Hematopoietic multipotent progenitor cell treated with erythropoietin and hydrocortisone succinate and interleukin-3 and kit ligand, for 6 days (in vitro differentiated cells): Measurements from ENCODE around the gene MYO5B.
A peak's percentile ranks its signal among the peaks of the same experiment; 100 is the strongest.
"Not testable (repeated sequence)": the region's sequence is repeated elsewhere in the genome, so short reads cannot be mapped to it uniquely, and the experiment has no call there.

Experiments used
- DNase-seq: peaks from one replicate; pipeline ENCODE4 v3.0.0-alpha.2; 2015

Gene MYO5B

GRCh38 chr18:49814147-49814499 is 380.8 kb downstream of the MYO5B start:
- peak; percentile 67 for DNase-seq

GRCh38 chr18:49813319-49814146 is 381.4 kb downstream of the MYO5B start, which contains the start of gene ACAA2:
TSS of gene ACAA2 (minus strand) at chr18:49813533. CDS start at chr18:49813484, 49 bp downstream.
- DNase-seq: peak; percentile 93

- peak; percentile 54 for DNase-seq
Observed at GRCh38 chr18:49813069-49813318, 382.0 kb downstream of the MYO5B start.

- peak; percentile 20 for DNase-seq
Observed at GRCh38 chr18:49812286-49813068, 382.5 kb downstream of the MYO5B start.

GRCh38 chr18:49811151-49811938 is 383.6 kb downstream of the MYO5B start:
- no peak for DNase-seq

- DNase-seq: not testable (repeated sequence)
Observed at GRCh38 chr18:49808553-49809191, 386.3 kb downstream of the MYO5B start.

GRCh38 chr18:49804096-49804495 is 390.9 kb downstream of the MYO5B start:
- DNase-seq: no peak

GRCh38 chr18:49802623-49803022 is 392.3 kb downstream of the MYO5B start:
- DNase-seq: no peak

- DNase-seq: not testable (repeated sequence)
Observed at GRCh38 chr18:49800491-49800890, 394.5 kb downstream of the MYO5B start.

GRCh38 chr18:49799806-49800205 is 395.1 kb downstream of the MYO5B start:
- DNase-seq: not testable (repeated sequence)

- DNase-seq: no peak
Observed at GRCh38 chr18:49798001-49798400, 396.9 kb downstream of the MYO5B start.

- DNase-seq: no peak
Observed at GRCh38 chr18:49795612-49796552, 399.1 kb downstream of the MYO5B start.

GRCh38 chr18:49794743-49795142 is 400.2 kb downstream of the MYO5B start:
- no peak for DNase-seq

GRCh38 chr18:49789560-49790134 is 405.3 kb downstream of the MYO5B start:
- DNase-seq: not testable (repeated sequence)

- DNase-seq: no peak
Observed at GRCh38 chr18:49788327-49788898, 406.5 kb downstream of the MYO5B start.

- no peak for DNase-seq
Observed at GRCh38 chr18:49786019-49786720, 408.8 kb downstream of the MYO5B start.

- no peak for DNase-seq
Observed at GRCh38 chr18:49784427-49785185, 410.3 kb downstream of the MYO5B start.

- not testable (repeated sequence) for DNase-seq
Observed at GRCh38 chr18:49783631-49784030, 411.3 kb downstream of the MYO5B start.

GRCh38 chr18:49778826-49779465 is 416.0 kb downstream of the MYO5B start:
- no peak for DNase-seq
